ENCODE data around the gene FMNL1. TPM values are rescaled to one million over a fixed set of nuclear protein-coding genes. Genes with fewer than 3 reads are reported as not detected.

FMNL1 gene
- total RNA-seq, 2 donors from 2014 or later, result 5.4 to 12.2 TPM

DNA sequence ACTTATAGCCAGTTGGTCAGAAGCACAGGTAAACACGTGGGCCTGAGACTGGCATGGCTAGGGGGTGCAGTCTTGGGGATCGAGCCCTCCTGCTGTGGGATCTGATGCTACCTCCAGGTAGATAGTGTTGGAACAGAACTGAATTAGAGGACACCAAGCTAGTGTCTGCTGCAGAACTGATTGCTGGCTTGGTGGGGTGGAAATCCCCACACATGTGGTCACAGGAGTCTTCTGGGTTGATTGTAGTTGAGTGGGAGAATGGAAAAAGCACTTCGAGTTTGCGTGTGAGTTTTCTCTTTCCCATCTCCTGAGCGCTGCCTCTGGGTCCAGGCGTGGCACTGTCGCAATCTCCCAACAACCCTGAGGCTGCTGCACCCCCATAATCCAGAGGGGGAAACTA is 48.2 kb downstream of the FMNL1 start:
- ATAC-seq, result no peak
- intact Hi-C loops (cut with DNase I, micrococcal nuclease), result no loop called here
- DNase-seq, result no peak

- intact Hi-C loops (cut with DNase I, micrococcal nuclease), result no loop called here
- peak; percentile 24 for ATAC-seq
- no peak for DNase-seq
These were observed 49.2 kb downstream of the FMNL1 start for GRCh38 chr17:45270828-45271418.

DNA sequence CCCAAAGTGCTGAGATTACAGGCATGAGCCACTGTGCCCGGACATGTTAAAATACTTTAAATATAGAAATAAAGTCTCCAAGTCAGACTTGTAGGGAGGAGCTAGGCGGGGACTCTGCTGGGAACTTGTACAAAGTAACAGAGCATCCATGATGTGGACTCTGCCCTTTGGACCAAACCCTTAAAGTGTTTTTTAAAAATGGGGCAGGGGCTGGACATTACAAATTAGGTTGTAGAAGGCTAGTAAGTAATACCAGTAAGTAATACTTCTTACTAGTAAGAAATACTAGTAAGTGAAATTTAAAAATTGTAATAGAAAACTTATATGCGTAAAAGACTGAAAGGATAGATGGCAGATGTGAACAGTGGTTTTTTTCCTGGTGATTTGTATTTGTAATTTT is 49.9 kb downstream of the FMNL1 start:
- intact Hi-C loops (cut with DNase I, micrococcal nuclease), result no loop called here
- DNase-seq (no peak), ATAC-seq (peak; percentile 31)

GRCh38 chr17:45273551-45273957 is 51.9 kb downstream of the FMNL1 start:
- DNase-seq, result no peak
- no peak for ATAC-seq
- intact Hi-C loops (cut with DNase I, micrococcal nuclease), result no loop called here

GRCh38 chr17:45274033-45274432 is 52.3 kb downstream of the FMNL1 start:
- DNase-seq (no peak), ATAC-seq (no peak)
- intact Hi-C loops (cut with DNase I, micrococcal nuclease), result no loop called here

GRCh38 chr17:45276031-45276430 is 54.3 kb downstream of the FMNL1 start:
- intact Hi-C loops (cut with DNase I, micrococcal nuclease), result loop anchor here (2.0 to 5.0 kb wide), 2 partner anchors 109 to 111 kb away; no protein-coding TSS in a partner anchor

GRCh38 chr17:45277216-45277849 is 55.6 kb downstream of the FMNL1 start:
- intact Hi-C loops (cut with DNase I, micrococcal nuclease), result loop anchor here (2.0 to 5.0 kb wide), 2 partner anchors 107 to 110 kb away; no protein-coding TSS in a partner anchor
- ATAC-seq (peak; percentile 82), DNase-seq (peak; percentile 88 to 99)

More at GRCh38 chr17:45276031-45276430, 54.3 kb downstream of the FMNL1 start:
- DNase-seq (no peak), ATAC-seq (peak; percentile 61)

GRCh38 chr17:45277992-45278391 is 56.3 kb downstream of the FMNL1 start:
- DNase-seq, result no peak
- intact Hi-C loops (cut with DNase I, micrococcal nuclease), result loop anchor here (2.0 to 5.0 kb wide), 2 partner anchors 107 to 109 kb away; no protein-coding TSS in a partner anchor
- no peak for ATAC-seq

DNA sequence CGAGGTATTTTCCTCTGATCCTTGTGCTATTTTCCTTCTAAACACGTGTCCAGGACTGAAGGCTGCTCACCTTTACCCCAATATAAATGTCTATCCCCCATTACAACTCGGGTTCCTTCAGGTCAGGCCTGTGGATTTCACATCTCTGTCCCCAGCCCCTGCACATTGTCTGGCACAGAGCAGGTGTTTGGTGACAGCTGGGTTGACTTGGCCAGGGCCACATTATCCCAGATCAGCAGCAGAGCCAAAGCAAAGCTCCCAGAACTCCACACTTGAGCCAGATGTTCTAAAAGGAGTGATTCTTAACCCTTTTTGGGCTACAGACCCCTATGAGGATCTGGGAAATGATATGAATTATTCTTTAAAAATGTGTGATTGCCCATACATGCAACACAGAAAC is 58.2 kb downstream of the FMNL1 start:
- intact Hi-C loops (cut with DNase I, micrococcal nuclease), result loop anchor here in 1 of 2 donors (5.0 kb wide), 1 partner anchor 107 kb away; no protein-coding TSS in a partner anchor
- DNase-seq, result no peak
- ATAC-seq, result no peak

GRCh38 chr17:45282683-45283644 is 61.3 kb downstream of the FMNL1 start:
- peak in 1 of 2 donors; percentile 67 for DNase-seq
- intact Hi-C loops (cut with DNase I, micrococcal nuclease), result no loop called here
- peak; percentile 20 for ATAC-seq

DNA sequence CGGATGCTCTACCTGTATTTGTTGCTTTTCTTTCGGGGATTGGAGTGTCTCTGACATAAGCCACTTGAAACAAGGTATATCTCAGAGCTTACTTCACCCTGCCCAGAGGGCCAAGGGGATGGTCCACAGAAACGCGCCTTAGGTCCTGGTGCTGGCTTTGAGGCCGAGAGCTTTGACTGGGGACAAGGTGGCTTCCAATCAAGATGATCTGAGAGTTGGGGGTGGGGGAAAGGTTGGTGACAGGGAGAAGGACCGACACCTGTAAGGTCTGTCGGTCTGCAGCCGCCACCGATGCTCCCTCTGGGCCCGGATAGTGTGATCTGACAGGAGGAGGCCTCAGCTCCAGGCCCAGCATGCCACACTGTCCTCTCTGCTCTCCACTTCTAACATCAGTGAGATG is 62.0 kb downstream of the FMNL1 start:
- DNase-seq (no peak), ATAC-seq (no peak)
- intact Hi-C loops (cut with DNase I, micrococcal nuclease), result no loop called here

GRCh38 chr17:45284176-45285140 is 62.8 kb downstream of the FMNL1 start:
- peak; percentile 43 for ATAC-seq

DNA sequence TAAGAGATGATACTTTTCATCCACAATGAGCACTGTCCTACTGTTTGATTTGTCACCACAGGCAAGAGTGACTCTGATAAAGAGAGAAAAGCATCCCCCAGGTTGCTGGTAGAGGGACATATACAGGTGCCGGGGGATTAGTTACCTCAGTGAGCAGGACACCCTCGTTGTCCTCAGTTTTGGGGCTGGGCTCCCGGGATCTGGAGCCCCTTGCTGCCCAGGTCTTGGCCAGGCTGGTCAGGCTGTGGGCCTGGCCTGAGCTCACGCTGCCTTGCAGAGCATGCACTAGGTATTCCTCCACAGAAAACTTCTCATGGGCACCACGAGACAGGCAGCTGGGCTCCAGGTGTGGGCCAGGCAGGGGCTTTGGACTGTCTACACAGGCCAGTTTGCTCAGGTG is 64.6 kb downstream of the FMNL1 start:
- ATAC-seq (no peak), DNase-seq (no peak)
- intact Hi-C loops (cut with DNase I, micrococcal nuclease), result no loop called here

More at GRCh38 chr17:45284176-45285140, 62.8 kb downstream of the FMNL1 start:
- peak in 1 of 2 donors; percentile 49 for DNase-seq
- intact Hi-C loops (cut with DNase I, micrococcal nuclease), result no loop called here

GRCh38 chr17:45287526-45288500 is 66.1 kb downstream of the FMNL1 start:
- peak; percentile 45 for ATAC-seq
- DNase-seq, result no peak

GRCh38 chr17:45288825-45289224 is 67.1 kb downstream of the FMNL1 start:
- no peak for ATAC-seq
- DNase-seq, result peak in 1 of 2 donors; percentile 69
- intact Hi-C loops (cut with DNase I, micrococcal nuclease), result no loop called here

More at GRCh38 chr17:45287526-45288500, 66.1 kb downstream of the FMNL1 start:
- intact Hi-C loops (cut with DNase I, micrococcal nuclease), result no loop called here

DNA sequence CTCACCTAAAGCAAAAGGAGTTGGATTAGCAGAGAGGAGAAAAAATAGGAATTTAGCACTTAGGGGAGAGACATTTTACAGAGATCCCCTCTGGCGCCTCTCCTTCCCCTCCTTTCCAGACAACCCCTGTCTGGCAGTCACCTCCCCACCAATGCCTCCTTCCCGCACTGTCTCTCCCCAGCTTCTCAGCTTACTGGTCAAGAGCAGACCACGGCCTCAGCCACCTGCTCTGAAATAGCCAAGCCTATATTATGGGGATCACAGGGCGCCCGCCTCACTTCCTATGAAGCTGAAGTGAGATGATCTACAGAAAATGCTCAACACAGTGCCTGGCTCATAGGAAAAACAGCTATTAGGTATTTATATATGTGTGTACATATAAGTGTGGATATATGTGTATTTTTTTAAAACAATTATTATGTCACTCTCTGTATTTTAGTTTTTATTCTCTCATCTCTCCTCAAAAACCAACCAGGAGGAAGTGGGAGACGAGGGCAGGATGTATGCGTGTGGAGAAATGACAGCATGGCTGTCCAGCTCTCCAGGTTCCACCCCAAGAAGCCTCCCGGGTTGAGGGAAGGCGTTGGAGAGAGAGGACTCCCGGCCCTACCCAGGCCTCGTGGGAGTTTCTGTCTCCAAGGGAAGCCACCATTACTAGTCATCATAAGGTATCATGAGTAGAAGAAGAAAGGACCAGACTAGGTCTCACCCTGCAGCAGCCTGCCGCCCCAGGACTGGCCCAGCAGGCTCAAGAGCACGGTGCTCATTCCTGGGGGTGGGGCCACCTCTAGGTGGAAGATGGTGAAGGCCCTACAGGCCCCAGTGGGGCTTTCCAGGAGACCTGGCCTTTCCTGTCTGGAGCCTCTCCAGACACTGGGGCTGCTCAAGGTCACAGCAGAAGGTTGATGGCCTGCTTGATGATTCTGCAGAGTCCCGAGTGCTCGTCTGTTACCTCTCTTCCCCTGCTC is 67.9 kb downstream of the FMNL1 start:
- DNase-seq (no peak), ATAC-seq (no peak)
- intact Hi-C loops (cut with DNase I, micrococcal nuclease), result no loop called here
